ENCODE results near the gene FOXA2.

The FOXA2 gene

DNA sequence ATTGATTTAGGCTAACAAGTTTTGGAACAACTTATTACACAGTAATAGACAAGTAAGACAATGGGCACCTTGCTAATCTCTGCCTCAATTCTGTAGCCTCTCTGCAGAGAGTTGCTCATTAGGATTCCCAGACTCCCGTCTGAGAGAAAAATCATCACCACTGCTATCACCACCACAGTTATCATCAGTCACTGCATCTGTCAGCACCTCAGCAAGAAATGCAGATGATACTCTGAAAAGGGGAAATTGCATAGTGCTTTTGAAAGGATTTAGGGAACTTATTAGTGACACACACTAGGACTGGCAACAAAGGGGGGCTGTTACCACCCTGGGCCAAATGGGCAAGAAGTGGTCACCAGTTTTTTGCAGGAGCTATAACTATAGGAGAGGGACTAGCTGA lies 39.9 kb downstream of the FOXA2 start:
- no peak overlapping the region for H3K4me3 ChIP-seq
- no peak for TF ChIP-seq EZH2 (IDR thresholded peaks at IDR 0.05)
- no peak for TF ChIP-seq POLR2AphosphoS5 (IDR thresholded peaks at IDR 0.05; ENCODE audit: borderline replicate concordance, low read depth, low read length)
- no peaks in the 10 kb centered on the region for H3K36me3 ChIP-seq (ENCODE audit: insufficient read depth, low read length)
- no peaks in the 10 kb centered on the region for H3K9me3 ChIP-seq (ENCODE audit: low read depth, low read length)
- no peak for DNase-seq (ENCODE audit: low read depth, low spot score)
- H3K9ac ChIP-seq (ENCODE audit: insufficient read length): no peak overlapping the region
- no peak overlapping the region for H3K27ac ChIP-seq

DNA sequence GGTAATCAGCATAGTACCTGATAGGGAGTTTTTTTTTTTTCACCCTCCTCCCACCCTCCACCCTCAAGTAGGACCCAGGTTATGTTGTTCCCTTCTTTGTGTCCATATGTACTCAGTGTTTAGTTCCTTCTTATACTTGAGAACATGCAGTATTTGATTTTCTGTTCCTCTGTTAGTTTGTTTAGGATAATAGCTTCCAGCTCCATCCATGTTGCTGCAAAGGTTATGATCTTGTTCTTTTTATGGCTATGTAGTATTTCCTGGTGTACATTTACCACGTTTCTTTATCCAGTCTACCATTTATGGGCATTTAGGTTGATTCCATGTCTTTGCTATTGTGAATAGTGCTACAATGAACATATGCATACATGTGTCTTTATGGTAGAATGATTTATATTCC lies 41.9 kb downstream of the FOXA2 start:
- Histone ChIP-seq H3K27ac (no peak overlapping the region), H3K9me3 (ENCODE audit: low read depth, low read length) (no peaks in the 10 kb centered on the region), H3K9ac (ENCODE audit: insufficient read length) (no peak overlapping the region), H3K36me3 (ENCODE audit: insufficient read depth, low read length) (no peaks in the 10 kb centered on the region), H3K4me3 (no peak overlapping the region)
- DNase-seq (ENCODE audit: low read depth, low spot score): no peak
- no peak for TF ChIP-seq EZH2 (IDR thresholded peaks at IDR 0.05)
- TF ChIP-seq FOXP2 (optimal IDR thresholded peaks at IDR 0.05; ENCODE audit: control extremely low read depth, extremely low read length, insufficient read depth): no peak
- no peak for TF ChIP-seq POLR2AphosphoS5 (IDR thresholded peaks at IDR 0.05; ENCODE audit: borderline replicate concordance, low read depth, low read length)

DNA sequence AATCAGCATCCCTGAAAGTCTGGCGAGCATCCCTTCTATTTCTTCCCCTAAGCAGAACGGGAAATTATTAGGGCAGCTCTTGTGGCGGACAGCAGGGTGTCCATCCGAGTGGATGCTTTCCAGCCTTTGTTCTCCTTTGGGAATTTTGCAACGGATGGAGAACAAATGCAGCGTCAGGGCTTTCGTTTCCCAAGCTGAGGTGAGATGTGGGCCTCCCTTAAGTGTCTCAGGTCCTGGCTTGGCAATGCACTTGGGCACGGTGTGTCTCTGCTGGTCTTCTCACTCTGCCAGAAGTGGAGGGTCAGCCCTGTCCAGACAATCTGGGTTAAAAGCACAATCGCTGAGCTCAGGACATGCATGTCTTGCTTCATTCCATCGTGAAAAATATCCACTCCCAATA lies 43.5 kb downstream of the FOXA2 start:
- H3K9ac ChIP-seq (ENCODE audit: insufficient read length): no peak overlapping the region
- no peaks in the 10 kb centered on the region for H3K36me3 ChIP-seq (ENCODE audit: insufficient read depth, low read length)
- TF ChIP-seq EZH2 (IDR thresholded peaks at IDR 0.05) (no peak), FOXP2 (optimal IDR thresholded peaks at IDR 0.05; ENCODE audit: control extremely low read depth, extremely low read length, insufficient read depth) (no peak), POLR2AphosphoS5 (IDR thresholded peaks at IDR 0.05; ENCODE audit: borderline replicate concordance, low read depth, low read length) (no peak)
- DNase-seq (ENCODE audit: low read depth, low spot score): no peak
- no peak overlapping the region for H3K4me3 ChIP-seq
- H3K27ac ChIP-seq: no peak overlapping the region
- H3K9me3 ChIP-seq (ENCODE audit: low read depth, low read length): no peaks in the 10 kb centered on the region

DNA sequence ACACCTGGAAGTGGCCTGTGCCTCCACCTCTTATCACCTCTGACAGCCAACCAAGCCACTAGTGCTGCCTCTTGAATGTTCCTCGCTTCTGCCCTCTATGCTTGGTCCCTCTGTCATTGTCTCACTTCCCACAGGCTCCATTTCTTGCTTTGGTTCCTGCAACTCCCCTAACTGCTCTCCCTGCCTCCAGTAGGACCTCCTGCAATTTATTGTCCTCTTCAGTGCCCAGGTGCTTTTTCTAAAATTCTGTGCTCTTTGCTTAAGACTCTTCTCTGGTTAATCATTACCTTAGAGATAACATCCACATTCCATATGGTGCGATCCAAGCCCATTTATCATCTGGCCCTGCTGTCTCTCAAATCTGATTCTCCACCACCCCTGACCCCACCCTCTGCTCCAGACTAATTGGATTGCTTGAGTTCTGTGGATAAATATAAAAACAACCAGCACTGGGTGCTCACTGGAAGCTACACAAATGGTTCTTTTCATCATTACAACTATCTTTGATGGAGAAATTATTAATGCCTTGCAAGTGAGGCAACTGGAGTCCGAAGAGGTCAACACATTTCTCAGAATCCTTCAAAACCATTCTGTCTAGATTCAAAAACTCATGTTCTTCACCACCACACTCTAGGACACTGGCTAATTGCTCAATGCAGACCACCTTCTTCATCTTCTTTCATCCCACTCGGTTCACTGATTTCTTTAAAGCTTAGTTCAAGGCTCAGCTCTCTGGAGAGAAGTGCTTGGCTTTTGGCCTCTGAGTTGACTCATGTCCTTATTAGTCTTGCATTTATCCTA lies 47.2 kb downstream of the FOXA2 start:
- no peak overlapping the region for H3K9ac ChIP-seq (ENCODE audit: insufficient read length)
- no peak overlapping the region for H3K4me3 ChIP-seq
- TF ChIP-seq EZH2 (IDR thresholded peaks at IDR 0.05) (no peak), POLR2AphosphoS5 (IDR thresholded peaks at IDR 0.05; ENCODE audit: borderline replicate concordance, low read depth, low read length) (no peak), FOXP2 (optimal IDR thresholded peaks at IDR 0.05; ENCODE audit: control extremely low read depth, extremely low read length, insufficient read depth) (no peak)
- no peak overlapping the region for H3K27ac ChIP-seq
- DNase-seq (ENCODE audit: low read depth, low spot score): no peak
- H3K36me3 ChIP-seq (ENCODE audit: insufficient read depth, low read length): no peaks in the 10 kb centered on the region
- no peaks in the 10 kb centered on the region for H3K9me3 ChIP-seq (ENCODE audit: low read depth, low read length)

DNA sequence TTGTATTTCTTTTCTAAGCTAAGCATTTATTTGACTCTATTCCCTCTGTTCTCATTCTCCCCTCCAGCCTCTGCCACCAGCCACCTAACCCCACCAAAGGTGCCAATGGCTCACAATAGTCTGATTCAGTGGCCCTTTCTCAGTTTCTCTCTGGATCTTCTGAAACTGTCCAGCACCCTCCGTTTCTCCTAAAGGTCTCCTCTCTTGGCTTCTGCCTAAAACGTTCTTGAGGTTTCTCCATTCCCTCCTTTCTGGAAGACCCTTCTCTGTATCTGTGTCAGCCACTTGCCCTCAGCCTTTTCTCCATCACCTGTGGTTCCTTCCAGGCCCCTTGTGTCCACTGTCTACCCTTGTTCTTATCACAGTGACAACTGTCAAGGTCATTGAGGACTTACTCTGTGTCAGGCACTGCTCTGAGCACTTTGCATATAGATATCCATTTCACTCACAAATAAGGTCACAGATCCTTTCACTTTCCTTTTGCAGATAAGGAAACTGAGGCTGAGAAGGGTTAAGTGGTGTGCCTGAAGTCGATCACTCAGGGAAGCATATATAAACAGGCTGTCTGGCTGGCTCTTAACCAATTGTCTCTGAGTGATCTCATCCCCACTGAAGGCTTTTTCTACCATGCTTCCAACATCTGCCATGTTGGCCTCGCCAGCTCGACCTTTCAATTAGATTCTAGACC lies 48.1 kb downstream of the FOXA2 start:
- Histone ChIP-seq H3K9me3 (ENCODE audit: low read depth, low read length) (no peaks in the 10 kb centered on the region), H3K27ac (no peak overlapping the region), H3K9ac (ENCODE audit: insufficient read length) (no peak overlapping the region), H3K36me3 (ENCODE audit: insufficient read depth, low read length) (no peaks in the 10 kb centered on the region), H3K4me3 (no peak overlapping the region)
- DNase-seq (ENCODE audit: low read depth, low spot score): no peak
- TF ChIP-seq FOXP2 (optimal IDR thresholded peaks at IDR 0.05; ENCODE audit: control extremely low read depth, extremely low read length, insufficient read depth) (no peak), EZH2 (IDR thresholded peaks at IDR 0.05) (no peak), POLR2AphosphoS5 (IDR thresholded peaks at IDR 0.05; ENCODE audit: borderline replicate concordance, low read depth, low read length) (no peak)

DNA sequence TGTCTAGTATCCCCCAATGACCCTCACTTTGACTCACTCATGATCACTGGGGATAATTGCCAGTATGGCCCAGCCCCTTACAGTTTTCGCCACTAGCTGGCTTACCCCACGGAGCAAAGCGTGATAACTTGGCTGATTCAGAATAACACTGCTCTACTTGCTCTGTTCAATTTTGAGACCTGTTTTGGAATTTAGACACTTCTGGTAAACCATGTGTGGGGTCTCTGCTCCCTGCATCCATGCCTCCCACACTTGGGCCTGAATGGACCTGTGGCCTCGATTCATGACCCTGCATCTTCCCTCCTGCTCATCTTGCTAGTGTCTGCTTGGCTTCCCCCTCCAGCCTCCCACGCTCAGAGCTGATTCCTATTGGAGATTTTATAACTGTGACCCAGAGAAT lies 48.9 kb downstream of the FOXA2 start:
- H3K9ac ChIP-seq (ENCODE audit: insufficient read length): no peak overlapping the region

DNA sequence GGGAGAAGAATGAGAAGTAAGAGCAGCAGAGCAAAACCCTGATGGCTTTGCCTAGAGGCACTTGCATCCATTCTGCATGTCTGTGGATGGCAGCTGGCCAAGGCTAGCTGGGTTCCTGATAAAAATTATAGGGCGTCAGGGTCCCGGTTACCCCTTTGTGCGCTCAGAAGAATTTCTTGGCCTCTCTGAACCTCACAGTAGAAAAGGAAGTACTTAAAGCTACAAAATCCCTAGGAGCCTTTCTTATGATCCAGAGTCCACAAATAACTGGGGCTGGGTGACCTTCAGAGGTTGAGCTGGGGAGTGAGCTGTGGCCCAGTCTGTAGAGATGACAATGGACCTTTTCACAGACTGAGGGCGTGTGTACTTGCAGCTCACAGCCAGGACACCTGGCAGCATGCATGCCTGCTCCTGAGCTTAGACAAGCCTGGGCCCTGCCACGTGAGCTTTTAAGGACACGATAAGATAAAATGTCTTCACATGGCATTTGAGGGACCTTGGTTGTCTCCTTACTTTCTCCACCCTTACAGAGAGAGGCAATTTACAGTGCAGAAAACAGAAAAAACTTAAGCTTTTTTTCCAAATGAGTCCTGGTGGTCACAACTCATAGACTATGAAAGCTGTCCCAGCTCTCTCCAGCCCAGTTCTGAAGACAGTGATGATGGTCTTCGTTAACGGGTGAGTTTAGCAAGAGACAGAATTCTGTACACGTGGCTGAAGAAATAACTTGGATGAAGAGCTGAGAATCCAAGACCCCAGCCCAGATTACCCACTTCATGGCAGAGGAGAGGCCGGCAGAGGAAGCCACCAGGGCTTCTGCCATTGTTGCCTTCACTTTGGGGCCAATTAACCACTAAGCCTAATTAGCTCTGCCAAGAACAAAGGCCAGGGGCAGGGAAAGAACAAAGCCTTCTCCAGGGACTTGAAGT lies 50.3 kb downstream of the FOXA2 start:
- H3K9me3 ChIP-seq (ENCODE audit: low read depth, low read length): no peaks in the 10 kb centered on the region
- DNase-seq (ENCODE audit: low read depth, low spot score): no peak
- TF ChIP-seq POLR2AphosphoS5 (IDR thresholded peaks at IDR 0.05; ENCODE audit: borderline replicate concordance, low read depth, low read length): no peak
- TF ChIP-seq EZH2 (IDR thresholded peaks at IDR 0.05): no peak
- TF ChIP-seq FOXP2 (optimal IDR thresholded peaks at IDR 0.05; ENCODE audit: control extremely low read depth, extremely low read length, insufficient read depth): no peak

More for the DNA sequence above, 48.9 kb downstream of the FOXA2 start:
- Histone ChIP-seq H3K36me3 (ENCODE audit: insufficient read depth, low read length) (no peaks in the 10 kb centered on the region), H3K9me3 (ENCODE audit: low read depth, low read length) (no peaks in the 10 kb centered on the region), H3K27ac (no peak overlapping the region), H3K4me3 (no peak overlapping the region)
- no peak for DNase-seq (ENCODE audit: low read depth, low spot score)
- TF ChIP-seq FOXP2 (optimal IDR thresholded peaks at IDR 0.05; ENCODE audit: control extremely low read depth, extremely low read length, insufficient read depth) (no peak), EZH2 (IDR thresholded peaks at IDR 0.05) (no peak), POLR2AphosphoS5 (IDR thresholded peaks at IDR 0.05; ENCODE audit: borderline replicate concordance, low read depth, low read length) (no peak)

DNA sequence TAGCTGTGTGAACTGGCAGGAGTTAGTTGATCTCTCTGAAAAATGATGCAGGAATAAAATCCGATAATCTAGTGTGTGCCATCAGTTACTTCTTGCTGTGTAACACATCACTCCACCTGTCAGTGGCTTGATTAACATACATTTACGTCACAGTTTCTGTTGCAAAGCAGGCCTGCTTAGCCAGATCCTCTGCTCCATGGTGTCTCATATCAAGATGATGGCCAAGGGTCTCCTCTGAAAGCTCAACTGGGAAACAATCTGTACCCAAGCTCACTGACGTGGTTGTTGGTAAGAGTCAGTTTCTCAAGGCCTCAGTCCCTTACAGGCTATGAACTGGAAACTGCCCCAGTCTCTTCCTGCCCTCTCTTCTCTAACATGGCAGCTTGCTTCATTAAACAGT lies 51.8 kb downstream of the FOXA2 start:
- Histone ChIP-seq H3K36me3 (ENCODE audit: insufficient read depth, low read length) (no peaks in the 10 kb centered on the region), H3K4me3 (no peak overlapping the region), H3K9ac (ENCODE audit: insufficient read length) (no peak overlapping the region), H3K9me3 (ENCODE audit: low read depth, low read length) (no peaks in the 10 kb centered on the region), H3K27ac (no peak overlapping the region)
- DNase-seq (ENCODE audit: low read depth, low spot score): no peak
- TF ChIP-seq FOXP2 (optimal IDR thresholded peaks at IDR 0.05; ENCODE audit: control extremely low read depth, extremely low read length, insufficient read depth) (no peak), POLR2AphosphoS5 (IDR thresholded peaks at IDR 0.05; ENCODE audit: borderline replicate concordance, low read depth, low read length) (no peak), EZH2 (IDR thresholded peaks at IDR 0.05) (no peak)

More for the DNA sequence above, 50.3 kb downstream of the FOXA2 start:
- H3K36me3 ChIP-seq (ENCODE audit: insufficient read depth, low read length): no peaks in the 10 kb centered on the region
- no peak overlapping the region for H3K27ac ChIP-seq
- H3K9ac ChIP-seq (ENCODE audit: insufficient read length): no peak overlapping the region
- H3K4me3 ChIP-seq: no peak overlapping the region

Measured in SK-N-MC (cell line).